Loucy (cell line): ENCODE results near the gene RP2.

Experiments used
- H2AFZ ChIP-seq: fragments of 200-600 bp; sonication (generic); 2 replicates; pipeline ENCODE4 v1.6.0; 2016; ENCODE audit warnings: antibody characterized with exemption, mild to moderate bottlenecking, low read length, moderate library complexity
- H3F3A ChIP-seq: fragments of 200-600 bp; 2 replicates; pipeline ENCODE4 v1.6.0; 2016; ENCODE audit warnings: antibody characterized with exemption, low read depth, mild to moderate bottlenecking
- H3K27me3 ChIP-seq: fragments of 200-600 bp; sonication (generic); 2 replicates; pipeline ENCODE4 v1.6.1; 2014; ENCODE audit warnings: low read length, mild to moderate bottlenecking; ENCODE audit not compliant: insufficient read depth, poor library complexity, severe bottlenecking
- H3K36me3 ChIP-seq: fragments of 200-600 bp; sonication (generic); 2 replicates; pipeline ENCODE4 v1.6.1; 2016; ENCODE audit warnings: low read length; ENCODE audit not compliant: insufficient read depth
- H3K4me1 ChIP-seq: fragments of 200-600 bp; sonication (generic); 2 replicates; pipeline ENCODE4 v1.5.1; 2014; ENCODE audit warnings: low read length, mild to moderate bottlenecking; ENCODE audit not compliant: insufficient read depth, poor library complexity, severe bottlenecking
- H3K4me2 ChIP-seq: fragments of 200-600 bp; sonication (generic); 2 replicates; pipeline ENCODE4 v1.6.0; 2014; ENCODE audit warnings: antibody characterized with exemption, low read length, low read depth, mild to moderate bottlenecking; ENCODE audit not compliant: poor library complexity, severe bottlenecking
- H3K4me3 ChIP-seq: fragments of 200-600 bp; sonication (generic); 2 replicates; pipeline ENCODE4 v1.5.1; 2014; ENCODE audit warnings: low read length, mild to moderate bottlenecking, mixed read lengths; ENCODE audit not compliant: poor library complexity, severe bottlenecking
- H3K79me2 ChIP-seq: fragments of 200-600 bp; sonication (generic); 2 replicates; pipeline ENCODE4 v1.6.1; 2014; ENCODE audit warnings: low read length; ENCODE audit not compliant: insufficient read depth
- H3K9ac ChIP-seq: fragments of 200-600 bp; sonication (generic); 2 replicates; pipeline ENCODE4 v1.6.0; 2014; ENCODE audit warnings: mild to moderate bottlenecking, low read depth, low read length, moderate library complexity; ENCODE audit not compliant: poor library complexity, severe bottlenecking
- H3K9me2 ChIP-seq: fragments of 200-600 bp; sonication (generic); replicated peaks from 2 replicates; pipeline ENCODE4 v1.6.1; 2016; ENCODE audit warnings: low read depth, low read length, mixed read lengths
- H3K9me3 ChIP-seq: fragments of 200-600 bp; sonication (generic); 2 replicates; pipeline ENCODE4 v1.6.1; 2014; ENCODE audit warnings: mild to moderate bottlenecking, antibody characterized with exemption, low read length, low read depth; ENCODE audit not compliant: insufficient read depth
- H4K20me1 ChIP-seq: fragments of 200-600 bp; sonication (generic); 2 replicates; pipeline ENCODE4 v1.6.0; 2014; ENCODE audit warnings: antibody characterized with exemption, low read length, mild to moderate bottlenecking; ENCODE audit not compliant: insufficient read depth, poor library complexity, severe bottlenecking
- EZH2phosphoT487 ChIP-seq: fragments of 200-600 bp; IDR thresholded peaks from 2 replicates; pipeline ENCODE4 v1.6.1; 2018; ENCODE audit warnings: antibody characterized with exemption, mild to moderate bottlenecking, moderate library complexity, borderline replicate concordance
- TF ChIP-seq, protein P1 (sequence below): fragments of 200-600 bp; sonication (generic); conservative IDR thresholded peaks from 2 replicates; pipeline ENCODE4 v1.5.1; 2014; ENCODE audit warnings: mild to moderate bottlenecking, antibody characterized with exemption, low read length

RP2 gene

DNA sequence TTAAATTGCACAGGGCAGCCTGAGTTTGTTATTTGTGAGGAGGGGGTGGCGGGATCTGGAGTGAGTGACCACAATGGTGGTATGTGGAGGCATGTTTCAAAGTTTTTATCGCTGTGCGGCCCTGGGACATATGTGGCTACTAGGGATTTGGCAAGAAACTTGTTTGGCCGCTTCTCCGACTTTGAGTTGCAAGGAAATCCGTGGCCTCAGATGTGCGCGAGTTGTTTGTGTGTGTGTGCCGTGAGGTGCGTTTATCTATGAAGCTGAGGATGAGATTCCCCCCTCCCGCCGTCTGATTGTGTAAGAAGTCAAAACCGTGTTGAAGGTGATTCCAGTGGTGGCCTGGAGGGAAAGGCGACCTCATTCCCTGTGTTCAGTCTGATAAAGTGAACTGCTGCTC, 76.8 kb downstream of the RP2 start:
- Histone ChIP-seq H2AFZ (no peak overlapping the region), H4K20me1 (peaks cover 42% of the 10 kb centered on the region), H3K9ac (peak overlapping the region; percentile 88), H3K27me3 (peaks cover 4% of the 10 kb centered on the region), H3K4me3 (peak overlapping the region; percentile 95), H3K9me2 (no peaks in the 10 kb centered on the region), H3F3A (0 out of 2 replicates have a peak, but pooled peaks cover 5% of the 10 kb centered on the region), H3K36me3 (no peaks in the 10 kb centered on the region), H3K9me3 (no peaks in the 10 kb centered on the region), H3K4me2 (peak overlapping the region; percentile 90), H3K4me1 (peaks cover 29% of the 10 kb centered on the region), H3K79me2 (peaks cover 54% of the 10 kb centered on the region)
- no peak for TF ChIP-seq EZH2phosphoT487
- TF ChIP-seq, protein P1, sequence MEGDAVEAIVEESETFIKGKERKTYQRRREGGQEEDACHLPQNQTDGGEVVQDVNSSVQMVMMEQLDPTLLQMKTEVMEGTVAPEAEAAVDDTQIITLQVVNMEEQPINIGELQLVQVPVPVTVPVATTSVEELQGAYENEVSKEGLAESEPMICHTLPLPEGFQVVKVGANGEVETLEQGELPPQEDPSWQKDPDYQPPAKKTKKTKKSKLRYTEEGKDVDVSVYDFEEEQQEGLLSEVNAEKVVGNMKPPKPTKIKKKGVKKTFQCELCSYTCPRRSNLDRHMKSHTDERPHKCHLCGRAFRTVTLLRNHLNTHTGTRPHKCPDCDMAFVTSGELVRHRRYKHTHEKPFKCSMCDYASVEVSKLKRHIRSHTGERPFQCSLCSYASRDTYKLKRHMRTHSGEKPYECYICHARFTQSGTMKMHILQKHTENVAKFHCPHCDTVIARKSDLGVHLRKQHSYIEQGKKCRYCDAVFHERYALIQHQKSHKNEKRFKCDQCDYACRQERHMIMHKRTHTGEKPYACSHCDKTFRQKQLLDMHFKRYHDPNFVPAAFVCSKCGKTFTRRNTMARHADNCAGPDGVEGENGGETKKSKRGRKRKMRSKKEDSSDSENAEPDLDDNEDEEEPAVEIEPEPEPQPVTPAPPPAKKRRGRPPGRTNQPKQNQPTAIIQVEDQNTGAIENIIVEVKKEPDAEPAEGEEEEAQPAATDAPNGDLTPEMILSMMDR, result no peak

DNA sequence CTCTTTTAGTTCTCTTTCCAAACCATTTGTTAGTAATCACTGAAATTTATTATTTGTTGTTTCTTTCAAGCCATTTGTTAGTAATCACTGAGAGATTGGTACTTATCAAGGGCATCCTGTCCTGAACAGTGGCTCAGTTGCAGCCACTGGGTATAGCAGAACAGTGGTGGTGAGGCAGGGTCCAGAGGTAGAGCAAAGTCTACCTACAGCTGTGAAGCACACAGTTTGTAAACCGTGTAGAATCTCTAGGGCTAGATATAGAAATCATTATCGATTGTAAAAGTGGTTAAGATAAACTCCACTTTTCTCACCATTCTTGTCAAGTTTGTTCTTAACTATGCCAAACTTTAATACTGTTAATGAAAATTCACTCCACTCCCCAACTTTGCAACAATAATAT, 79.4 kb downstream of the RP2 start:
- Histone ChIP-seq H3K9me3 (peaks cover 2% of the 10 kb centered on the region; the same call in 1 of the 2 replicates), H3K4me3 (no peak overlapping the region), H3K9ac (no peak overlapping the region), H3K36me3 (no peaks in the 10 kb centered on the region), H3F3A (0 out of 2 replicates have a peak, but pooled peaks cover 5% of the 10 kb centered on the region), H3K4me2 (peak overlapping the region; percentile 90), H3K27me3 (peaks cover 4% of the 10 kb centered on the region), H2AFZ (no peak overlapping the region), H3K79me2 (peaks cover 80% of the 10 kb centered on the region), H3K9me2 (no peaks in the 10 kb centered on the region), H3K4me1 (peaks cover 29% of the 10 kb centered on the region), H4K20me1 (peaks cover 45% of the 10 kb centered on the region)
- TF ChIP-seq EZH2phosphoT487, result no peak
- TF ChIP-seq, protein P1, result no peak

DNA sequence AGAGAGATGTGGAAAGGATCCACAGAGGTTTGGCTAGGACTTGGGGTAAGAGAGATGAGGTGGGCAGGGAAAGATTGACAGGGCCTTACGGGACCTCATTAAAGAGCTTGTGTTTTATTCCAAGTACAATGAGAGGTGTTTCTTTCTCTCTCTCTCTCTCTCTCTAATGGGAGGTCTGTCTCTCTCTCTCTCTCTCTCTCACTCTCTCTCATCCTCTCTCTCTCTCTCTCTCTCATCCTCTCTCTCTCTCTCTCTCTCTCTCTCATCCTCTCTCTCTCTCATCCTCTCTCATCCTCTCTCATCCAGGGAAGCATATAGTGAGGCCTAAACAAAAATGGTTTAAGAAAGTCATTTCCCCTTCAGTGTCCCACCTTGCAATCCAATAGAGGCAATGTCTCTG, 80.8 kb downstream of the RP2 start:
- Histone ChIP-seq H3F3A (no peaks in the 10 kb centered on the region), H3K9ac (no peak overlapping the region), H3K79me2 (peaks cover 93% of the 10 kb centered on the region), H4K20me1 (peaks cover 45% of the 10 kb centered on the region), H3K9me3 (peaks cover 2% of the 10 kb centered on the region; the same call in 1 of the 2 replicates), H3K9me2 (no peaks in the 10 kb centered on the region), H3K27me3 (peaks cover 4% of the 10 kb centered on the region), H3K4me1 (peaks cover 29% of the 10 kb centered on the region), H3K4me2 (peak overlapping the region; percentile 90), H3K36me3 (no peaks in the 10 kb centered on the region), H3K4me3 (peak overlapping the region; percentile 21), H2AFZ (no peak overlapping the region)
- no peak for TF ChIP-seq EZH2phosphoT487
- TF ChIP-seq, protein P1, result no peak
